MM.1S (cell line): ENCODE data around the gene GFRA1.

ENCODE experiments used
- DNase-seq: peaks from one replicate; pipeline ENCODE4 v3.0.0-alpha.2; 2015
- H2AFZ ChIP-seq: fragments of 300-600 bp; sonication (generic); 2 replicates; pipeline ENCODE4 v1.6.0; 2016; ENCODE audit warnings: antibody characterized with exemption, low read length
- H3F3A ChIP-seq: fragments of 300-600 bp; sonication (generic); 2 replicates; pipeline ENCODE4 v1.6.1; 2016; ENCODE audit warnings: mild to moderate bottlenecking, antibody characterized with exemption, low read length, moderate library complexity, mixed read lengths; ENCODE audit not compliant: insufficient read depth
- H3K27ac ChIP-seq: fragments of 300-600 bp; sonication (generic); 2 replicates; pipeline ENCODE4 v1.5.1; 2016; ENCODE audit warnings: mild to moderate bottlenecking, low read length
- H3K27me3 ChIP-seq: fragments of 300-600 bp; sonication (generic); replicated peaks from 2 replicates; pipeline ENCODE4 v1.6.0; 2016; ENCODE audit warnings: low read length; ENCODE audit not compliant: insufficient read depth
- H3K36me3 ChIP-seq: fragments of 300-600 bp; sonication (generic); replicated peaks from 2 replicates; pipeline ENCODE4 v1.6.1; 2016; ENCODE audit warnings: mild to moderate bottlenecking, low read length, mixed read lengths; ENCODE audit not compliant: insufficient read depth
- H3K4me1 ChIP-seq: fragments of 300-600 bp; sonication (generic); 2 replicates; pipeline ENCODE4 v1.6.1; 2016; ENCODE audit warnings: low read length, mixed read lengths
- H3K4me2 ChIP-seq: fragments of 300-600 bp; sonication (generic); 2 replicates; pipeline ENCODE4 v1.6.0; 2016; ENCODE audit warnings: low read depth, low read length
- H3K4me3 ChIP-seq: fragments of 300-600 bp; sonication (generic); 2 replicates; pipeline ENCODE4 v1.5.1; 2016; ENCODE audit warnings: low read length, mixed read lengths
- H3K79me2 ChIP-seq: fragments of 300-600 bp; sonication (generic); 2 replicates; pipeline ENCODE4 v1.6.1; 2016; ENCODE audit warnings: mixed run types, low read length, mixed read lengths
- H3K9ac ChIP-seq: fragments of 300-600 bp; sonication (generic); 2 replicates; pipeline ENCODE4 v1.6.1; 2016; ENCODE audit warnings: low read length, mixed read lengths
- H3K9me2 ChIP-seq: fragments of 300-600 bp; sonication (generic); replicated peaks from 2 replicates; pipeline ENCODE4 v1.6.1; 2016; ENCODE audit warnings: mild to moderate bottlenecking, low read length, mixed read lengths; ENCODE audit not compliant: insufficient read depth
- H3K9me3 ChIP-seq: fragments of 300-600 bp; sonication (generic); replicated peaks from 2 replicates; pipeline ENCODE4 v1.6.1; 2016; ENCODE audit warnings: mild to moderate bottlenecking, low read length, mixed read lengths; ENCODE audit not compliant: insufficient read depth
- H4K20me1 ChIP-seq: fragments of 300-600 bp; sonication (generic); 2 replicates; pipeline ENCODE4 v1.6.1; 2016; ENCODE audit warnings: mild to moderate bottlenecking, low read length, moderate library complexity, mixed read lengths; ENCODE audit not compliant: insufficient read depth
- EZH2 ChIP-seq: fragments of 300-600 bp; sonication (generic); optimal IDR thresholded peaks from 2 replicates; pipeline ENCODE3; 2017; ENCODE audit warnings: low read depth, mild to moderate bottlenecking, antibody characterized with exemption, low read length, mixed read lengths
- EZH2phosphoT487 ChIP-seq: fragments of 300-600 bp; sonication (generic); IDR thresholded peaks from 2 replicates; pipeline ENCODE4 v1.6.1; 2018; ENCODE audit warnings: antibody characterized with exemption, low read length
- TF ChIP-seq, protein P1 (sequence below): fragments of 300-600 bp; sonication (generic); IDR thresholded peaks from 2 replicates; pipeline ENCODE4 v1.5.1; 2016; ENCODE audit warnings: antibody characterized with exemption, low read length, mixed read lengths

Gene GFRA1

DNA sequence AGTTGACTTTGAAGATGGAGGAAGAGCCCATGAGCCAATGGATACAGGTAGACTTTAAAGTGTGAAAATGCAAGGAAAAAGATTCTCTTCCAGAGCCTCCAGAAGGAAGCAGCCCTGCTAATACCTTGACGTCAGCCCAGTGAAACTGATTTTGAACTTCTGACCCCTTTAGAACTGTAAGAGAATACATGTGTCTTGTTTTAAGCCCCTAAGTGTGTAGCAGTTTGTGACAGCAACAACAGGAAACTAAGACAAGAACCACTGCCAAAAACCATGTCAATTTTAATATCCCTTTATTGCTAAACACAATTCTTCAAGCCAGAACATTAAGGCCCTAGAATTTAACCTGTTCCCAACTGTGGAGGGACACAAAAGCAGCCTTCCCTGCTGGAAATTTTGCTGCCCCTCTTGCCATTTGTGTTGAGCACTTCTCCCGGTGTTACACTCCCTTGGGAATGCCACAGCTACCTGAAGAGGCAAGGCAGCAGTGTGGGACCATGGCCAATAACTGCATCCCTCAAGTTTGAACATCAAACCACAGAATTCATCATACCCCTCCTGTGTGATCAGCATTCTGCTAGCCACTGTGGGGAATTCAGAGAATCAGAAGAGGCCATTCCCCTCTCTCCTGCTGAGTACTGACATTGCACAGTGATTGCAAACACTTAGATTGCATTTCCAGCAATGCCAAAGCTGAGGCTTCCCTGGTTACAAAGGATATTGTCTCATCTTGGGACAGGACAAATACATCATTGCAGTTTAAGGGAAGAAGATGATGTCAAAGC lies 38.9 kb upstream of the GFRA1 start:
- no peaks in the 10 kb centered on the region for H3K27me3 ChIP-seq
- no peaks in the 10 kb centered on the region for H3K36me3 ChIP-seq
- no peaks in the 10 kb centered on the region for H3K79me2 ChIP-seq
- DNase-seq: no peak
- H3K9me3 ChIP-seq: no peaks in the 10 kb centered on the region
- H3K4me2 ChIP-seq: no peak overlapping the region
- peaks cover 13% of the 10 kb centered on the region for H3K4me1 ChIP-seq
- no peak overlapping the region for H3K27ac ChIP-seq
- H4K20me1 ChIP-seq: no peaks in the 10 kb centered on the region
- no peak overlapping the region for H3K9ac ChIP-seq
- H3K9me2 ChIP-seq: no peaks in the 10 kb centered on the region
- no peaks in the 10 kb centered on the region for H3F3A ChIP-seq
- no peak for TF ChIP-seq EZH2phosphoT487
- H2AFZ ChIP-seq: no peak overlapping the region
- H3K4me3 ChIP-seq: no peak overlapping the region

DNA sequence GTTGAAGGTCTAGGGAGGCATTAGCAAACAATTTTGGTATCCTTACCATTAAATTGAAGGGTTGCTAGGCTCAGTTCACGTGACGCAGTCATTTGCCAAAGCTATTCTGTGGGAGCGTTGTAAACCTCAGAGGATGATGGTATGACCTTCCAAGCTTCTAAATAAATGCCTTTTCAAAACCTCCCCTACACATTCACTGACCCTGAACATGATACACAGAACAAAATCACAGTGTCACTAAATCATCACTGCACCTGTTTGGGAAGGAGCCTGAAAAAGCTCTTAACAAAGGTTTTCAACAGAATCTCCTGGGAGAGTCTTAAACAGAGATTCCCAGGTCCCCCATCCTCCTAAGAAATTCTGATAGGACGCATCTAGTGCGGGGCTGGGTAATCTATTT lies 38.0 kb upstream of the GFRA1 start:
- H3K36me3 ChIP-seq: no peaks in the 10 kb centered on the region
- no peak overlapping the region for H3K4me3 ChIP-seq
- H3F3A ChIP-seq: no peaks in the 10 kb centered on the region
- H3K9me3 ChIP-seq: no peaks in the 10 kb centered on the region
- no peaks in the 10 kb centered on the region for H3K79me2 ChIP-seq
- no peaks in the 10 kb centered on the region for H3K9me2 ChIP-seq
- DNase-seq: no peak
- H3K4me1 ChIP-seq: peaks cover 6% of the 10 kb centered on the region
- TF ChIP-seq EZH2phosphoT487 (no peak), EZH2 (no peak)
- TF ChIP-seq, protein P1, sequence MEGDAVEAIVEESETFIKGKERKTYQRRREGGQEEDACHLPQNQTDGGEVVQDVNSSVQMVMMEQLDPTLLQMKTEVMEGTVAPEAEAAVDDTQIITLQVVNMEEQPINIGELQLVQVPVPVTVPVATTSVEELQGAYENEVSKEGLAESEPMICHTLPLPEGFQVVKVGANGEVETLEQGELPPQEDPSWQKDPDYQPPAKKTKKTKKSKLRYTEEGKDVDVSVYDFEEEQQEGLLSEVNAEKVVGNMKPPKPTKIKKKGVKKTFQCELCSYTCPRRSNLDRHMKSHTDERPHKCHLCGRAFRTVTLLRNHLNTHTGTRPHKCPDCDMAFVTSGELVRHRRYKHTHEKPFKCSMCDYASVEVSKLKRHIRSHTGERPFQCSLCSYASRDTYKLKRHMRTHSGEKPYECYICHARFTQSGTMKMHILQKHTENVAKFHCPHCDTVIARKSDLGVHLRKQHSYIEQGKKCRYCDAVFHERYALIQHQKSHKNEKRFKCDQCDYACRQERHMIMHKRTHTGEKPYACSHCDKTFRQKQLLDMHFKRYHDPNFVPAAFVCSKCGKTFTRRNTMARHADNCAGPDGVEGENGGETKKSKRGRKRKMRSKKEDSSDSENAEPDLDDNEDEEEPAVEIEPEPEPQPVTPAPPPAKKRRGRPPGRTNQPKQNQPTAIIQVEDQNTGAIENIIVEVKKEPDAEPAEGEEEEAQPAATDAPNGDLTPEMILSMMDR: no peak
- no peak overlapping the region for H3K27ac ChIP-seq
- H4K20me1 ChIP-seq: no peaks in the 10 kb centered on the region
- H3K4me2 ChIP-seq: no peak overlapping the region
- no peaks in the 10 kb centered on the region for H3K27me3 ChIP-seq
- H2AFZ ChIP-seq: no peak overlapping the region
- H3K9ac ChIP-seq: no peak overlapping the region

DNA sequence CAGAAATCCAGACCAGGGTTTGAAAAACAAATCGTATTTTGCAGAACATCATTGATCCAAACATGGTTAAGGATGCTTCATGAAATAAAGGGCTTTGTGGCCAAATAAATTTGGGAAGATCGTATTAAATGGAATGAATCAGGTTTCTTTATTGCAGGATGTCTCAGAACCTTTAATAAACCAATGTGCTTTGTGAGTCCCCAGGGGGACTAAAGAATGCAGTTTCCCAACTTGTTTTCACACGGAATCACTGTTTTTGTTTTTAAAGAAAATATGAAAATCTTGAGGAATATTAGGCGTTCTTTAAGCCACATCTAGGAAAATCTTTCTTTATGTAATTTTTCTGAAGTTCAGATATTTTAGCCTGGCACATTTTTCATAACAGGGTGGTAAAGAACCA lies 34.4 kb upstream of the GFRA1 start:
- H3K4me2 ChIP-seq: no peak overlapping the region
- H3K9ac ChIP-seq: no peak overlapping the region
- H3K9me2 ChIP-seq: no peaks in the 10 kb centered on the region
- no peaks in the 10 kb centered on the region for H3K4me1 ChIP-seq
- no peaks in the 10 kb centered on the region for H3F3A ChIP-seq
- no peak overlapping the region for H2AFZ ChIP-seq
- no peaks in the 10 kb centered on the region for H3K79me2 ChIP-seq
- no peaks in the 10 kb centered on the region for H3K27me3 ChIP-seq
- H3K4me3 ChIP-seq: no peak overlapping the region
- no peaks in the 10 kb centered on the region for H3K36me3 ChIP-seq
- H3K9me3 ChIP-seq: no peaks in the 10 kb centered on the region
- TF ChIP-seq, protein P1: no peak
- TF ChIP-seq EZH2 (no peak), EZH2phosphoT487 (no peak)
- no peak overlapping the region for H3K27ac ChIP-seq
- H4K20me1 ChIP-seq: no peaks in the 10 kb centered on the region
- DNase-seq: no peak

DNA sequence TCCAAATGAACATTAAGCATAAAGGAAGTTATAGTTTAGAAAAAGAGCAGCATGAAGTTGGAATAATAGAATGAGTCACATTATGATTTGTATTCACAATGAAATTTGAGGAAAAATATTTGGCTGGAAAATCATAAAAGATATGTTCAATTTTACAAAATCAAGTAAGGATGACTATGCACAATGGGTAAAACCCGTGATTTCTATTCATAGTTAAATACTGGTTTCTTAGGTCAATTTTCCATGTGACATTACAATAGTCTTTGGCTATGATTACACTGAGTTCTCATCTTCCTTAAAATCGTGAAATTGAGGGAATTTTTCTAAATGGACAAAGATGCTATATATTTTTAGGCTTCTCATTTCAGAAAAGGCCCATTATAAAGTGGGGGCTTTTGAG lies 33.8 kb upstream of the GFRA1 start:
- no peaks in the 10 kb centered on the region for H3K79me2 ChIP-seq
- no peaks in the 10 kb centered on the region for H3K9me3 ChIP-seq
- no peaks in the 10 kb centered on the region for H3F3A ChIP-seq
- no peak overlapping the region for H2AFZ ChIP-seq
- no peak overlapping the region for H3K27ac ChIP-seq
- H3K36me3 ChIP-seq: no peaks in the 10 kb centered on the region
- H3K4me1 ChIP-seq: no peaks in the 10 kb centered on the region
- H3K9ac ChIP-seq: no peak overlapping the region
- no peak overlapping the region for H3K4me2 ChIP-seq
- TF ChIP-seq EZH2phosphoT487: no peak
- TF ChIP-seq, protein P1: no peak
- no peak for TF ChIP-seq EZH2
- no peak overlapping the region for H3K4me3 ChIP-seq
- no peak for DNase-seq
- H3K27me3 ChIP-seq: no peaks in the 10 kb centered on the region
- no peaks in the 10 kb centered on the region for H4K20me1 ChIP-seq
- no peaks in the 10 kb centered on the region for H3K9me2 ChIP-seq
